OCI-LY1 (cell line): ENCODE results near the gene IL1RN.

Source experiments
- H2AFZ ChIP-seq: fragments of 200-600 bp; sonication (generic), shearing (Covaris generic); 2 replicates; pipeline ENCODE4 v1.6.0; 2014; ENCODE audit warnings: antibody characterized with exemption, mild to moderate bottlenecking, low read length
- H3F3A ChIP-seq: fragments of 200-600 bp; sonication (generic), shearing (Covaris generic); 2 replicates; pipeline ENCODE4 v1.6.0; 2014; ENCODE audit warnings: mild to moderate bottlenecking, antibody characterized with exemption, low read length, moderate library complexity; ENCODE audit not compliant: insufficient read depth
- H3K27ac ChIP-seq: fragments of 200-600 bp; sonication (generic); 2 replicates; pipeline ENCODE4 v1.5.1; 2014; ENCODE audit warnings: low read length, mixed run types, mild to moderate bottlenecking, low read depth; ENCODE audit not compliant: poor library complexity, severe bottlenecking
- H3K27me3 ChIP-seq: fragments of 200-600 bp; sonication (generic); 2 replicates; pipeline ENCODE4 v1.6.0; 2014; ENCODE audit warnings: antibody characterized with exemption, mild to moderate bottlenecking, low read length, moderate library complexity; ENCODE audit not compliant: insufficient read depth
- H3K36me3 ChIP-seq: fragments of 200-600 bp; sonication (generic); 2 replicates; pipeline ENCODE4 v1.6.1; 2014; ENCODE audit warnings: mild to moderate bottlenecking, antibody characterized with exemption, low read length, moderate library complexity, mixed read lengths; ENCODE audit not compliant: insufficient read depth
- H3K4me1 ChIP-seq: fragments of 200-600 bp; sonication (generic); 2 replicates; pipeline ENCODE4 v1.5.1; 2014; ENCODE audit warnings: mild to moderate bottlenecking, low read length, moderate library complexity; ENCODE audit not compliant: insufficient read depth, severe bottlenecking
- H3K4me2 ChIP-seq: fragments of 200-600 bp; sonication (generic), shearing (Covaris generic); 2 replicates; pipeline ENCODE4 v1.6.1; 2014; ENCODE audit warnings: low read length
- H3K4me3 ChIP-seq: fragments of 200-600 bp; sonication (generic); 2 replicates; pipeline ENCODE4 v1.5.1; 2014; ENCODE audit warnings: low read length, low read depth, mild to moderate bottlenecking, mixed read lengths; ENCODE audit not compliant: poor library complexity, severe bottlenecking
- H3K79me2 ChIP-seq: fragments of 200-600 bp; shearing (Covaris generic); 2 replicates; pipeline ENCODE4 v1.6.1; 2016; ENCODE audit warnings: mixed run types, low read length, mixed read lengths; ENCODE audit not compliant: insufficient read depth
- H3K9ac ChIP-seq: fragments of 200-600 bp; sonication (generic), shearing (Covaris generic); 2 replicates; pipeline ENCODE4 v1.6.1; 2014; ENCODE audit warnings: mild to moderate bottlenecking, low read length, mixed read lengths
- H3K9me2 ChIP-seq: fragments of 200-600 bp; sonication (generic), shearing (Covaris generic); 2 replicates; pipeline ENCODE4 v1.6.1; 2014; ENCODE audit warnings: low read depth, mild to moderate bottlenecking, low read length, mixed read lengths
- H3K9me3 ChIP-seq: fragments of 200-600 bp; shearing (Covaris generic); 2 replicates; pipeline ENCODE4 v1.6.1; 2014; ENCODE audit warnings: low read length, mixed read lengths
- H4K20me1 ChIP-seq: fragments of 200-600 bp; sonication (generic), shearing (Covaris generic); 2 replicates; pipeline ENCODE4 v1.6.0; 2016; ENCODE audit warnings: mild to moderate bottlenecking, low read length; ENCODE audit not compliant: insufficient read depth
- EZH2 ChIP-seq: fragments of 200-600 bp; sonication (generic), shearing (Covaris generic); IDR thresholded peaks from 2 replicates; pipeline ENCODE4 v1.8.0; 2017; ENCODE audit warnings: borderline replicate concordance, mixed run types, mild to moderate bottlenecking, antibody characterized with exemption, low read length, moderate library complexity, mixed read lengths
- TF ChIP-seq, protein P1 (sequence below): fragments of 200-600 bp; sonication (generic), shearing (Covaris generic); IDR thresholded peaks from 2 replicates; pipeline ENCODE4 v1.5.1; 2017; ENCODE audit warnings: mild to moderate bottlenecking, antibody characterized with exemption, low read length, moderate library complexity, mixed read lengths

IL1RN gene

DNA sequence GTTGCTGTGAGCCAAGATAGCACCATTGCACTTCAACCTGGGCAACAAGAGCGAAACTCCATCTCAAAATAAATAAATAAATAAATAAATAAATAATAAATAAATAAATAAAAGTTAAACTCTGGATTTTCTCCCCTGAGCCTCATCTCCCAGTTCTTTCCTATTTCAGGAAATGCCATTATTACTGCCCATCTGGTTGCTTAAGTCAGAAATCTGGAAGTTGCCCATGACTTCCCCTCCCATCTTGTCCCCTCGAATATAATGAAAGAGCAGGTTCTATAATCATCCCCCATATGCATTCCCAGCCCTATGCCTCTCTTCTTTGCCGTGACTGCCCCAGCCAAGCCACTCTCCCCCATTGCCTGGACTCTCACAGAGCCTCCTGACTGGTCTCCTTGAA lies 42.2 kb downstream of the IL1RN start:
- Histone ChIP-seq H3F3A (no peaks in the 10 kb centered on the region), H3K36me3 (no peaks in the 10 kb centered on the region), H2AFZ (no peak overlapping the region), H3K4me3 (no peak overlapping the region), H3K79me2 (peaks cover 5% of the 10 kb centered on the region; the same call in 1 of the 2 replicates), H3K27me3 (no peaks in the 10 kb centered on the region), H4K20me1 (no peaks in the 10 kb centered on the region), H3K9me2 (no peaks in the 10 kb centered on the region), H3K4me2 (no peak overlapping the region), H3K4me1 (peaks cover 22% of the 10 kb centered on the region), H3K9ac (no peak overlapping the region), H3K9me3 (no peaks in the 10 kb centered on the region), H3K27ac (no peak overlapping the region)
- TF ChIP-seq, protein P1, sequence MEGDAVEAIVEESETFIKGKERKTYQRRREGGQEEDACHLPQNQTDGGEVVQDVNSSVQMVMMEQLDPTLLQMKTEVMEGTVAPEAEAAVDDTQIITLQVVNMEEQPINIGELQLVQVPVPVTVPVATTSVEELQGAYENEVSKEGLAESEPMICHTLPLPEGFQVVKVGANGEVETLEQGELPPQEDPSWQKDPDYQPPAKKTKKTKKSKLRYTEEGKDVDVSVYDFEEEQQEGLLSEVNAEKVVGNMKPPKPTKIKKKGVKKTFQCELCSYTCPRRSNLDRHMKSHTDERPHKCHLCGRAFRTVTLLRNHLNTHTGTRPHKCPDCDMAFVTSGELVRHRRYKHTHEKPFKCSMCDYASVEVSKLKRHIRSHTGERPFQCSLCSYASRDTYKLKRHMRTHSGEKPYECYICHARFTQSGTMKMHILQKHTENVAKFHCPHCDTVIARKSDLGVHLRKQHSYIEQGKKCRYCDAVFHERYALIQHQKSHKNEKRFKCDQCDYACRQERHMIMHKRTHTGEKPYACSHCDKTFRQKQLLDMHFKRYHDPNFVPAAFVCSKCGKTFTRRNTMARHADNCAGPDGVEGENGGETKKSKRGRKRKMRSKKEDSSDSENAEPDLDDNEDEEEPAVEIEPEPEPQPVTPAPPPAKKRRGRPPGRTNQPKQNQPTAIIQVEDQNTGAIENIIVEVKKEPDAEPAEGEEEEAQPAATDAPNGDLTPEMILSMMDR = no peak
- TF ChIP-seq EZH2 = no peak

DNA sequence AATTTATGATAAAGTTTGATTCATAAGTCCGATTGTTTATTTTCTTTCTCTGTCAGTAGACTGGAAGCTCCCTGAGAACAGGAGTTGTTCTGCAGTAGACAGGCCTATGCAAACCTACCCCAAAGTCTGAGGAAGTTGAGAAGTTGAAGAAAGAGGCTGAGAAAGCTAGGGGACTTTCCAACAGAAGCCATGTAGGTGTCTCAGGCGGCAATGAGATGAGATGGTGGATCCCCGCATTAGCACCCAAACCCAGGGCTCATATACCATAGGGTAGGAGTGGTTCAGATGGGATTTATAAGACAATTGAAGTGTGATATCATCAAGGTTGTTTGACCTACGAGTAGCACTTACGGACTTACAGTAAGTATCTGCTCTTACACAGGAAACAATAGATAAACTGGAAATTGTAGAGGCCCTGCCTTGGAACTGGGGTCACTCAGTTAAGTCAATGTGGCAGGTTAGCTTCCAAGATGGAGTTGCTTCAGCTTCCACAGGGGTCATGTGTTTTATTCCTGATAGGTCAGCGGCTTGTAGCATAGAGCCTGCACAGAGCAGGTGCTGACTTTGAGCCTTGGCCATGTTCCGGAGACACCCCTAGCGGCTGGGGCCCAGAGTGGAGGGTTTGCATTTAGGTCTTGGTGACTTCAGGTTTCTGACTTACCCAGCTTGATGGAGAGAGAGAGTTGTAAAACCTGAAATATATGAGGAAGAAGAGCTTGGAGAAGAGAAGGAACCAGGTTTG lies 44.1 kb downstream of the IL1RN start:
- no peak overlapping the region for H3K9ac ChIP-seq
- H3K9me2 ChIP-seq = no peaks in the 10 kb centered on the region
- peaks cover 37% of the 10 kb centered on the region for H3K4me1 ChIP-seq
- 0 out of 2 replicates have a peak, but pooled peaks cover 3% of the 10 kb centered on the region for H3K36me3 ChIP-seq
- TF ChIP-seq EZH2 = no peak
- TF ChIP-seq, protein P1 = peak; percentile 16; the same call in 1 of the 2 replicates
- H4K20me1 ChIP-seq = no peaks in the 10 kb centered on the region
- peaks cover 10% of the 10 kb centered on the region; the same call in 1 of the 2 replicates for H3K79me2 ChIP-seq
- H3K27ac ChIP-seq = no peak overlapping the region
- H3K27me3 ChIP-seq = no peaks in the 10 kb centered on the region
- H3K4me2 ChIP-seq = no peak overlapping the region
- no peak overlapping the region for H2AFZ ChIP-seq
- no peaks in the 10 kb centered on the region for H3K9me3 ChIP-seq
- no peak overlapping the region for H3K4me3 ChIP-seq
- no peaks in the 10 kb centered on the region for H3F3A ChIP-seq

DNA sequence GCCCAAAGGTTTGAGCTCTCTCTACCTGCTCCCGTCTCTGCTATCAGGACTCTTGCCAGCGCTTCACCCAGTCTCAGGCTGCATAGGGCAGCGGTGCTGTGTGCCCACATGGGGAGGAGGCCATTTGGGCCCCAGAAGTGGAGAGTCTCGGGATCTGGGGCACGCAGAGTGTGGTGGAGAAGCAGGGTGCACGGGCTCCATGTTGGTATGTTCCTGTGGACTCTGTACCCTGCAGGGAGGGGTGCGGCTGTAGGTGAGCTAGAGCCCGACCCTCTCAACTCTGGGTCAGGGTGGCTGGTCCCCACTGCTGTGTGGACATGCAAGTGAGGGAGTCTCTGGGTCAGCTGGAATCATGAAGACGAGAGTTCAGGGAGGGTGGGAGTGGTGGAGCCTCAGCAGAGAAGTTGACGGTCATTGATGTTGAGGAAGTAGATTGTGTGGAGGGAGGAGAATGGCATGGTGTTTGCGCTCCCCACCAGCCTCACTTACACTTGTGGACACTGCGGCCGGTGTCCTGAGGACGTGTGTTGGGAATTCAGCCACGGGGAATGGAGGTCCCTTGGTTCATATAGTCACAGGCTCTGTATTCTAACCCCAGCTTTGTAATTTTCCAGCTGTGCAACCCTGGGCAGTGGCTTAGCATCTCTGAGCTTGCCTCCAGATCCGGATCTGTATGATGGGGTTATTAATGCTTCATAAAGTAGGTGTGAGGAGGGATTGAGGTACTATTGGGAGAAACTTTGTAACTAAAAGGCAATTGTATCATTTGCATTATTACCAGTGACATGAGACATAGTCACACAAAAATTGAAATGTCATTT lies 45.5 kb downstream of the IL1RN start:
- peak overlapping the region; percentile 92 for H3K27ac ChIP-seq
- H3K4me2 ChIP-seq = peak overlapping the region; percentile 90

More for the DNA sequence above, 45.5 kb downstream of the IL1RN start:
- Histone ChIP-seq H2AFZ (no peak overlapping the region), H3K4me1 (peaks cover 42% of the 10 kb centered on the region), H3K9ac (peak overlapping the region; percentile 94), H3F3A (no peaks in the 10 kb centered on the region), H3K4me3 (peak overlapping the region; percentile 91), H3K79me2 (peaks cover 10% of the 10 kb centered on the region; the same call in 1 of the 2 replicates), H3K9me2 (no peaks in the 10 kb centered on the region), H4K20me1 (no peaks in the 10 kb centered on the region), H3K27me3 (no peaks in the 10 kb centered on the region), H3K36me3 (peaks cover 14% of the 10 kb centered on the region; the same call in 1 of the 2 replicates), H3K9me3 (no peaks in the 10 kb centered on the region)
- TF ChIP-seq EZH2 = no peak
- TF ChIP-seq, protein P1 = no peak
